GM03348 (cell line): ENCODE results near the gene RORB.

Experiments
- DNase-seq: peaks from one replicate; pipeline ENCODE4 v3.0.0; 2012; ENCODE audit warnings: low spot score

RORB gene

DNA sequence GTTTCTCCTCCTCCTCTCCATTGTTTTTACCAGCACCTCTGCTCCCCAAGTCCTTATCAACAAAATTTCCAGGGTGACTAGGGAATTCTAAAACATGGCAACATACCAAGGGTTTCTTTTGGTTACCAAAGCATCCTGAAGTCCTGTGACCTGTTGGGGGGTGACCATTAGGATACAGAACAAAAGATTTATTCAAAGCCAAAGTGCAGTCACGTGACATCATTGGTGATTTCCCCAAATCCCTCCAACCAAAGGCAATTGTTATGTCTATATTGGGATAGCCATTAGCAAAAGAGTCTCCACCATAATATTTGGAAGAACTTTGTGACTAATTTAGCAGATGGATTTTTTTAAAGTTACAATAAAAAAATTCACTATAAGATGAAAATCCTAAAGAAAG, 222.2 kb downstream of the RORB start:
- no peak for DNase-seq

GRCh38 chr9:74721696-74722660, 224.8 kb downstream of the RORB start:
- no peak for DNase-seq

DNA sequence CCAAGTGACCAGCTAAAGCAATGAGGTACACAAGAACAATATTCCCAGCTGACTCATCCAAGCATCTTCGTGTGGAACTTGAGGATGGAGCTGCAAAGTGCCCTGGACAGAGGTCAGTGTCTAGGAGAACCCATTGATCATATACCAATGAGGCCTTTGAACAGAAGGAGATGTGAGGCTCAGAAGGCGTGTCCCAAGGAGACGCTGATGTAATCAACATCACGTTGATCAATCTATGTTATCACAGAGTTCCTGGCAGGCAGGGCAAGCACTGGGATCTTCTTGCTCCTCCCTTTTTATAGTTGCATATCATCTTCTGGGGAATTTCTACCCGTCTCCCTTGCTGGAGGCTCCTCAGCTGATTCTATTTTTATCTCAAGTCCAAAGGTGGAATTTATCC, 227.2 kb downstream of the RORB start:
- no peak for DNase-seq

- DNase-seq: no peak
Observed at GRCh38 chr9:74726581-74726980, 229.4 kb downstream of the RORB start.

DNA sequence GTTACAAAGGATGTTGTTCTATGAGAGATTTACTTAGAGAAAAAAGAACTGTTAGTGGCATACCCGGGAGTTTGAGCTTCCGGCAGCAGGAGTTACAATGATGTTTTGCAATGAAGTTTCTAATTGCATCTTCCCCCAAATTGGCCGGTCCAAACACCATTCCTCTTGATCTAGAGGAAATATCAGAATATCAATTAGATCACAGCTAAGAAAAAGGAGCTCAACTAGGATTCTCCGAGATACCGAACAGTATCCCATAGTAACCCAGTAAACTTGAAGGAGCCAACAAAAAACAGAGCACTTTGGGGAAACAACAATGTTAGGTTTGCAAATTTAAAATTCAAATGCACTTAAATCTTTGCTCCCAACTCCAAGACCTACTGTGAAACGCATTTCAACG, 231.0 kb downstream of the RORB start:
- DNase-seq: no peak

DNA sequence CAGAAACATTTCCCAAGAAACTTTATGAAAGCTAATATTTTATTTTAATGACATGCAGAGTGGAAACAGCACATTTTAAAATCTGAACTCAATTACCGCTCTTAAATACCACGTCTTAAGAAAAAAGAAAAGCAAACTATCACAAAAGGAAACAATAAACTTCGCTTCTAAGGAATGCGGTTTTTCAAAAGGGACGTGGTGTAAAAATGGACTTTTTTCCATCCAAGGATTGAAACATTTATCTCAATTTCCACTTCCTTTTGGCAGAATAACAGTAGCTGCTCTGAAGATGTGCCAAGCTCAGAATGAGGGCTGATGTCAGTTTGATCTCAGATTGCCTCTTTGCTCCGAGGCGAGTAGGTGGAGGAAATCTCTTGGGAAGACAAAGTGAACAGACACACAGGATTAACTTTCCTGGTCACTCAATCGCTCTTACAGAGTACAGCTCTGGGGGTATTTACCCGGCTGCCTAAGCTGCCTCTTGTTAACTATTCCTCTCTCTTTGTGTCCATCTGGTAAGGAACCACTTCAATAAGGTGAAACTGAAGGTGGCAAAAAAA, 232.1 kb downstream of the RORB start:
- no peak for DNase-seq

DNA sequence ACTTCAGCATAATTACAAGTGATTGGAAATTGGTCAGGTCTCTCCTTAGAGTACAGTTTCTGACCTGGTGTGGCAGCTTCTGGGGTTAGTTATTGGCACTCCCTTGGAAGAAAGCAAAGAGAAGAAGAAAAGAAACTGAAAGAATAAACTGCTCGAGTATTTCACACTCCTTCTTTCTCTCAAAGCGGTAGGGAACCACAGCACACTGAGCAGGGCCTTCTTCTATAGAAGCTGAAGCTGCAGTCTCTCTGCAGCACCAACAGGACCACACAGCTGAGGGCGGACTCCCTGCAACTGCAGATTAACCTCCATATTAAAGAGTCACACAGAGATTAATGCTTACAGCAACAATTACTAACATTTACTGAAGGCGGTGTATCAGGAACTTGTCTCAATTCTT, 238.6 kb downstream of the RORB start:
- DNase-seq: no peak

- DNase-seq: no peak
Observed at GRCh38 chr9:74736646-74737045, 239.5 kb downstream of the RORB start.

DNA sequence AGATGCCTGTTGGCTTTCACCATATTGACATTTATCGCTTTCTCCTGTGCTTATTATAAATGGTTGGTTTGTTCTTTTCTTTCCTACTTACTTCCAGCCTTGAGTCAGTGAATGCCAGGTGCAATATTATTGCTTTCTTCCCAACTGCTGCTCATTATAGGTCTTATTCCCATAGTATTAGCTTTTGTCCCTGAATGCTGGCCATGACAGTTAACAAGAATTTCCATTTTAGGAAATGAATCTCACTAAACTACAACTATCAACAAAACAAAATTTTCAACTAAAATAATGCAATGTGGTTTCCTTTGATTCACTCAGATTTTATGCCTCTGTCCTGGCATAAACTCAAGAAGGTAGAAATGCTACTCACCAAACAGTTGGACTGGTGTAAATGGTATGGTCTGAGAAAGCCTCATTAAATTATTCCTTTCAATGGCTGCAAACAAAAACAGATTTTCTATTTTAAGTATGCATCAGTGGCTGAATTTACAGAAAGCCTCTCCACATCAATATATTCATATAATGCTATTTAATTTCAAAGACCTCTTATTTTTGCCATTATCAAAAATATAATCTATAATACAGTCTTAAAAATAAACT, 245.2 kb downstream of the RORB start:
- no peak for DNase-seq
